ENCODE results near the gene EXOC3L4. TPM values are rescaled to one million over a fixed set of nuclear protein-coding genes. Genes with fewer than 3 reads are reported as not detected.

The EXOC3L4 gene
- total and polyA plus RNA-seq, 3 experiments from 2014 or later, result not detected

DNA sequence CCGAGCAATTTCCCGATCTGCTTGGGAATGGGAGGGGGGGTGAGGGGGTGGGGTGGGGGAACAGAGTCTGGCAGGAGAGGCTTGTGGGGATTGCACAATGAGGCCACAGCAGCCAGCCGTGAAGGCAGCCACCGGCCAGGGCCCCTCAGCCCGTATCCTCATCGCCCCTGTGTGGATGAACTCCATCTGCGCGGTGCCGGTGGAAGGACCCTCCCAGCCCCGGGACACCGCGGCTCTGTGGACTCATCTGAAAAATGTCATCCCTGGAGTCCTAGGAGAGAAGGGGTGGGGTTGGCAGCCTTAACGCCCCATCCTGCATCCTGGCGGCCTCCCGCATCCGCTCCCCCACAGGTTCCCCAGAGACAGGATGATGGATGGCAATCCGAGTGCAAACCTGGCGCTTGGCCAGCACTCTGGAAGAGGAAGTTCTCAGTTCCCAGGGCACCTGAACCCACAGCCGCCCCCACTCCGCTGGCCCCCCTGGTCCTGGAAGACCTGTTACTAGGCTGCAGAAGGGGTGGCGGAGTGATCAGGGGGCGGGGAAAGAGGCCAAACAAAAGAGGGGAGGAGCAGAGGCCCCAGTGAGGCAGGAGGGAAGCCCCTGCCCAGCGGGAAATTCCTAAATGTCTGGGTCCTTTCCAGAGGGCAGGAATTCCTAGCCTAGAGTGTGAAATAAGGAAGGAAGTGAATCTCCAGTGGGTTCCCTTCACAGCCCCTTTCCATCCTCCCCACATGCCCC, 27.5 kb downstream of the EXOC3L4 start:
- peaks cover 7% of the 10 kb centered on the region for H3K4me1 ChIP-seq (ENCODE audit: insufficient read depth, low read length)
- no peaks in the 10 kb centered on the region for H3K9me3 ChIP-seq (ENCODE audit: low read length)
- H3K27me3 Mint-ChIP-seq, result peaks cover 19 to 25% of the 10 kb centered on the region in 2 donors
- H3K27ac ChIP-seq (ENCODE audit: low read depth, low read length), result peak overlapping the region; percentile 57
- H3K9me3 Mint-ChIP-seq, result no peaks in the 10 kb centered on the region
- H3K27me3 ChIP-seq (ENCODE audit: insufficient read depth, low read length, poor library complexity, severe bottlenecking), result peaks cover 4% of the 10 kb centered on the region
- H3K4me3 ChIP-seq (ENCODE audit: low read length), result no peak overlapping the region
- H3K36me3 Mint-ChIP-seq, result no peaks in the 10 kb centered on the region
- POLR2A ChIA-PET, result no interaction called here
- no peaks in the 10 kb centered on the region for H3K36me3 ChIP-seq (ENCODE audit: insufficient read depth, low read length)
- peak overlapping the region in 1 of 7 donors; percentile 32 for H3K4me3 Mint-ChIP-seq
- H3K27ac Mint-ChIP-seq, result no peak overlapping the region
- H3K4me1 Mint-ChIP-seq, result peaks cover 0 to 5% (median 0%) of the 10 kb centered on the region in 3 donors
- DNase-seq, result no peak
- CTCF ChIA-PET, result no interaction called here

- DNase-seq, result no peak
- Mint-ChIP-seq H3K4me1 (peaks cover 0 to 5% (median 0%) of the 10 kb centered on the region in 3 donors), H3K9me3 (no peaks in the 10 kb centered on the region), H3K27ac (no peak overlapping the region), H3K27me3 (peaks cover 19 to 25% of the 10 kb centered on the region in 2 donors), H3K36me3 (no peaks in the 10 kb centered on the region), H3K4me3 (peak overlapping the region in 1 of 7 donors; percentile 32)
- ChIA-PET POLR2A (no interaction called here), CTCF (no interaction called here)
- H3K27me3 ChIP-seq (ENCODE audit: insufficient read depth, low read length, poor library complexity, severe bottlenecking), result peaks cover 4% of the 10 kb centered on the region
- peak overlapping the region; percentile 57 for H3K27ac ChIP-seq (ENCODE audit: low read depth, low read length)
- no peaks in the 10 kb centered on the region for H3K36me3 ChIP-seq (ENCODE audit: insufficient read depth, low read length)
- no peaks in the 10 kb centered on the region for H3K9me3 ChIP-seq (ENCODE audit: low read length)
- peaks cover 7% of the 10 kb centered on the region for H3K4me1 ChIP-seq (ENCODE audit: insufficient read depth, low read length)
- H3K4me3 ChIP-seq (ENCODE audit: low read length), result no peak overlapping the region
Measured at GRCh38 chr14:103122585-103122946, 28.0 kb downstream of the EXOC3L4 start.

GRCh38 chr14:103122947-103123633, 28.6 kb downstream of the EXOC3L4 start, which contains the start of gene TNFAIP2:
Gene TNFAIP2 (plus strand): TSS chr14:103123461. CDS start chr14:103126458, 2,997 bp downstream.
- Histone ChIP-seq H3K4me3 (ENCODE audit: low read length) (no peak within 1 kb of the TSS), H3K27ac (ENCODE audit: low read depth, low read length) (peak within 1 kb of the TSS; percentile 57)

GRCh38 chr14:103123634-103124500, 29.3 kb downstream of the EXOC3L4 start:
- Histone ChIP-seq H3K27me3 (ENCODE audit: insufficient read depth, low read length, poor library complexity, severe bottlenecking) (peaks cover 4% of the 10 kb centered on the region), H3K4me1 (ENCODE audit: insufficient read depth, low read length) (peaks cover 7% of the 10 kb centered on the region), H3K4me3 (ENCODE audit: low read length) (no peak overlapping the region), H3K27ac (ENCODE audit: low read depth, low read length) (no peak overlapping the region), H3K9me3 (ENCODE audit: low read length) (no peaks in the 10 kb centered on the region), H3K36me3 (ENCODE audit: insufficient read depth, low read length) (no peaks in the 10 kb centered on the region)
- Mint-ChIP-seq H3K9me3 (no peaks in the 10 kb centered on the region), H3K36me3 (no peaks in the 10 kb centered on the region), H3K27me3 (peaks cover 19 to 28% of the 10 kb centered on the region in 2 donors), H3K4me3 (peak overlapping the region in 1 of 7 donors; percentile 15), H3K4me1 (peaks cover 0 to 5% (median 0%) of the 10 kb centered on the region in 3 donors), H3K27ac (no peak overlapping the region)
- DNase-seq, result no peak
- ChIA-PET CTCF (no interaction called here), POLR2A (no interaction called here)

More at GRCh38 chr14:103122947-103123633, 28.6 kb downstream of the EXOC3L4 start, which contains the start of gene TNFAIP2:
- Histone ChIP-seq H3K4me1 (ENCODE audit: insufficient read depth, low read length) (peaks cover 7% of the 10 kb centered on the region), H3K36me3 (ENCODE audit: insufficient read depth, low read length) (no peaks in the 10 kb centered on the region), H3K27me3 (ENCODE audit: insufficient read depth, low read length, poor library complexity, severe bottlenecking) (peaks cover 4% of the 10 kb centered on the region), H3K9me3 (ENCODE audit: low read length) (no peaks in the 10 kb centered on the region)
- Mint-ChIP-seq H3K4me3 (peak within 1 kb of the TSS in 2 of 7 donors; percentile 15 to 32), H3K27me3 (peaks cover 19 to 25% of the 10 kb centered on the region in 2 donors), H3K4me1 (peaks cover 0 to 5% (median 0%) of the 10 kb centered on the region in 3 donors), H3K36me3 (no peaks in the 10 kb centered on the region), H3K27ac (no peak within 1 kb of the TSS), H3K9me3 (no peaks in the 10 kb centered on the region)
- no peak for DNase-seq
- ChIA-PET POLR2A (no interaction called here), CTCF (no interaction called here)

- Mint-ChIP-seq H3K27me3 (peaks cover 21 to 32% of the 10 kb centered on the region in 2 donors), H3K4me3 (no peak overlapping the region), H3K36me3 (no peaks in the 10 kb centered on the region), H3K4me1 (peaks cover 0 to 5% (median 0%) of the 10 kb centered on the region in 3 donors), H3K27ac (no peak overlapping the region), H3K9me3 (no peaks in the 10 kb centered on the region)
- peaks cover 4% of the 10 kb centered on the region for H3K27me3 ChIP-seq (ENCODE audit: insufficient read depth, low read length, poor library complexity, severe bottlenecking)
- no peaks in the 10 kb centered on the region for H3K9me3 ChIP-seq (ENCODE audit: low read length)
- ChIA-PET POLR2A (no interaction called here), CTCF (no interaction called here)
- peaks cover 7% of the 10 kb centered on the region for H3K4me1 ChIP-seq (ENCODE audit: insufficient read depth, low read length)
- H3K36me3 ChIP-seq (ENCODE audit: insufficient read depth, low read length), result no peaks in the 10 kb centered on the region
- DNase-seq, result no peak
- H3K27ac ChIP-seq (ENCODE audit: low read depth, low read length), result no peak overlapping the region
- no peak overlapping the region for H3K4me3 ChIP-seq (ENCODE audit: low read length)
Measured at GRCh38 chr14:103124501-103125001, 30.0 kb downstream of the EXOC3L4 start.

DNA sequence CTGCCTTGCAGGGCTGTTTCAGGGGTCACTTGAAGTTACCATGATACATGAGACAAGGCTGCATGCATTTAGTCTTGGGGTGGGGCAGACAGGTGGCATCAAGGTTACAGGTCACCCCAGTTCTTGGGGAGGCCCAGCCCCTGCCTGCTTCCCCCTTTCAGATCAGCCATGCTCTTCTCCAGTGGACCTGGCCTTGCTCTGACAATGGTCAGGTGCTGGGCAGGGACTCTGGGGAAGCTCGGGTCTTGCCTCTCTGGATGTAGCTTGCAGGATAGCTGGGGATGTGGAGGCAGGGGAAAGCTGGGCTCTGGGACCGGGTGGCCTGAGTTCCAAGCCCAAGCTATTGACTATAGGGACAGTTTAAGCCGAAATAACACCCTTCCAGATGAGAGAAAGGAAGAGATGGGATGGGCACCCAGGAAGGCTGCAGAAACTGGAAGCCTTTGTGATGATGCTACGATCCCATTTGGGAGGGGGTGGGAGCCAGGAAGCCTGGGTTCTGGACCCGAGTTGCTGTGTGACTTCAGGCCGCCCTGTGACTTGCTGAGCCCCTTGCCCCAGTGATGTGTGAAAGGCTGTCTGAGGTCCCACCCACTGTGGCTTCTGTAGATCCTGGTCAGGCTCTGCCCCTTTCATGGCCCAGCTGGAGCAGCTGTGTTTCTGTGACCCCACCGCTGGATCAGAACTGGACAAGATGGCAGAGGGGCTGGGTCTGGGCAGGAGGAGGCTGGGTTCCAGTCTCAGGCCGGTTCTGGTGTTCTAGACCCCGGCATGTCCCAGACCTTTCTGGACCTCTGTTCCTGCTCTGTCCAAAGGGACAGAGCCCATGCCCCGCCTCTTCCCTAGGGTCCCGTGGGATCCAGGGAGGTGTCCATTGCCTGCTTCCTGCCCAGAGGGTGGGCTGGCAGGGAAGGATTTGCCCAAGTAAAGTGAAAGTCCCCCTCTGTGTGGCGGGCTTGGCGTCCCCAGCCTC, 30.9 kb downstream of the EXOC3L4 start:
- peaks cover 4% of the 10 kb centered on the region for H3K27me3 ChIP-seq (ENCODE audit: insufficient read depth, low read length, poor library complexity, severe bottlenecking)
- peaks cover 0 to 5% (median 0%) of the 10 kb centered on the region in 3 donors for H3K4me1 Mint-ChIP-seq
- no peak overlapping the region for H3K4me3 ChIP-seq (ENCODE audit: low read length)

More for the DNA sequence above, 30.9 kb downstream of the EXOC3L4 start:
- Mint-ChIP-seq H3K27me3 (peaks cover 14 to 26% of the 10 kb centered on the region in 2 donors), H3K36me3 (no peaks in the 10 kb centered on the region), H3K27ac (no peak overlapping the region), H3K9me3 (no peaks in the 10 kb centered on the region), H3K4me3 (no peak overlapping the region)
- ChIA-PET POLR2A (no interaction called here), CTCF (no interaction called here)
- DNase-seq, result no peak
- Histone ChIP-seq H3K27ac (ENCODE audit: low read depth, low read length) (no peak overlapping the region), H3K36me3 (ENCODE audit: insufficient read depth, low read length) (no peaks in the 10 kb centered on the region), H3K4me1 (ENCODE audit: insufficient read depth, low read length) (peaks cover 7% of the 10 kb centered on the region), H3K9me3 (ENCODE audit: low read length) (no peaks in the 10 kb centered on the region)

Measured in CD8-positive, alpha-beta memory T cell (primary cell).